HG03280 (cell line): ENCODE results near the gene NAP1L3.

Source experiments
- ATAC-seq: cut with Tn5 transposase; IDR thresholded peaks from one replicate; pipeline ENCODE4 v1.9.1; 2021; ENCODE audit warnings: mild to moderate bottlenecking, moderate library complexity; ENCODE audit not compliant: unreplicated experiment

NAP1L3 gene

GRCh38 chrX:93673056-93673868, at the start of gene NAP1L3:
NAP1L3 (minus strand) TSS chrX:93673578; CDS start chrX:93673304, 274 bp downstream.
- ATAC-seq = no peak

GRCh38 chrX:93711076-93711475, 37.7 kb upstream of the NAP1L3 start:
- no peak for ATAC-seq

- ATAC-seq = no peak
These were observed 30.3 kb upstream of the NAP1L3 start for GRCh38 chrX:93703701-93704100.

GRCh38 chrX:93695981-93696380, 22.6 kb upstream of the NAP1L3 start:
- no peak for ATAC-seq

- no peak for ATAC-seq
These were observed 492 bp upstream of the NAP1L3 start, which contains the start of gene FAM133A for GRCh38 chrX:93673869-93674271. FAM133A (plus strand) TSS chrX:93674206; CDS start chrX:93709420, 35,214 bp downstream.

- ATAC-seq = no peak
These were observed 12.8 kb downstream of the NAP1L3 start for GRCh38 chrX:93660575-93660974.

GRCh38 chrX:93649381-93649780, 24.0 kb downstream of the NAP1L3 start:
- no peak for ATAC-seq

GRCh38 chrX:93637591-93637990, 35.8 kb downstream of the NAP1L3 start:
- no peak for ATAC-seq
